ENCODE results near the gene FGFR1OP2. TPM values are rescaled to one million over a fixed set of nuclear protein-coding genes. Genes with fewer than 3 reads are reported as not detected.
"Not testable (repeated sequence)": the region's sequence is repeated elsewhere in the genome, so short reads cannot be mapped to it uniquely, and the experiment has no call there.

The FGFR1OP2 gene
- 52.4 TPM for total RNA-seq

GRCh38 chr12:26937863-26938700 is at the start of gene FGFR1OP2, which contains the start of gene INTS13:
TSS of gene FGFR1OP2 (plus strand) at chr12:26938470. CDS start at chr12:26954159, 15,689 bp downstream.
TSS of gene INTS13 (minus strand) at chr12:26937981. CDS start at chr12:26936803, 1,178 bp downstream.
- DNase-seq: peak; percentile 97

GRCh38 chr12:26890784-26891183 is 47.5 kb upstream of the FGFR1OP2 start:
- DNase-seq: no peak

DNA sequence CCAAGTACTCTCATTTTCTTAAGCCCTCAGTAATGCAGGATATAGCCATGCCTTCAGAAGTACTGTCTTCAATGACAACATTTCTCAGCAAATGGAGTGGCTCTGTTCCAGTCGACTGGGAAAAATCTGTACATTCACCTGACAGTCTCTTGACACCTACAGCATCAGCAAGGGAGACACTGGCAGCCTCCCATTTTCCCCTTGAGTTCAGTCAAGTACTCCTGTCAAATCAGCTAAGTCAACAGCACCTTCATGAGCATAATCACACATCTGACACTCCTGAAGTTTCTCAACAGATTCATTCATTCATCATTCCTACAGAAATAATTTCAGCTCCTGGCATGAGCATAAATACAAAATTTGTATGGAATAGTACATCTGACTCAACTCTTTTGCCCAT is 46.6 kb upstream of the FGFR1OP2 start:
- no peak for DNase-seq

DNA sequence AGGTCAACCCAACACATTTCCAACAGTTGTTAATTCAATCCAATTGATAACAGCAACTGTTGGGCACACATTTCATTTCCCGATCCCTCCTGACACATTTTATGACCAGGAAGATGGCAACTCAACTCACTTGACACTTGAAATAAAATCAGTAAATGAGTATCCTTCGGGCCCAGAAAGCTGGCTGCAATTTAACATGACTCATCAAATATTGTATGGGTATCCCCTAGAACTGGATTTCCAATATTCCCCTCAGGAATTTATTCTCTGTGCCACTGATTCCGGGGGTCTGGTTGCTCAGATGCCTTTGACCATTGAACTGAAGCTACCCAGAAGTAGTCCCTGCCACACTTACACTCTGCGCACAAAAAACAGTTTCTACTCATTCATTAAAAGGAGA is 42.6 kb upstream of the FGFR1OP2 start:
- DNase-seq: no peak

DNA sequence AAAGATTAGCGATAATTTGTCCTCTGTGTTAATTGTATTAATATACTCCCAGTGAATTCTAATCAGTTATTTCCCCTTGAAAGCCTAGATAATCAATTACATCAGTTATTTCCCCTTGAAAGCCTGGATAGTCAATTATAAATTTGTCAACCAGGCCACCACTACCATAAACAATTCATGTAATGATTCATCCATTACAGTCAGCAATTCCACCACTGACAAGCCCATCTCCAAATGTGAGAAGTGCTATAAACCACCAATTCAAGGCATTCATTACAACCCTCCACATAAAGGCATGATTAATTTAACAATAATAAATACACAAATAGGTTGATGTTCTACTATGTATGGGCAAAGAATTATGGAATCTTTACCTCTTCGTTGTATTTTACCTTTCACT is 41.4 kb upstream of the FGFR1OP2 start:
- DNase-seq: no peak

GRCh38 chr12:26903396-26903795 is 34.9 kb upstream of the FGFR1OP2 start:
- DNase-seq: not testable (repeated sequence)

- no peak for DNase-seq
Measured at GRCh38 chr12:26906024-26906423, 32.2 kb upstream of the FGFR1OP2 start.

DNA sequence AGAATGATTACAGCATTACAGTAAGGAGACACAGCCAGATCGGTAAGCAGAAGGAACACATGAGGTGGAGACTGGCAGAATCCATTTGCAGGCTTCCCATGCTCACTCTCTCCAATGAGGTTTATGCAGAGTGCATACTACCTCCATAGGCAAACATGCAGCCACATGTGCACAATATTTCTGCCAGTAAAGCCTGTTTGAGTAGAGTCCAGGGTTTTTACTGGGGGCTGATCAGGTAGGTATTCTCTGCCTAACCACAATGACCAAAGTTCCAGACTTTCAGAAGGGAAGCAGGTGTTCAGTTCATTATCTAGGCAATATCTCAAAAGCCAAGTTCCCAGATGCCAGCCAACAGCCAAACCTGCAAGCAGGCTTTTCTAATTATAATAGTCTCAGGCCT is 31.6 kb upstream of the FGFR1OP2 start:
- DNase-seq: no peak

- no peak for DNase-seq
Measured at GRCh38 chr12:26918321-26919215, 19.7 kb upstream of the FGFR1OP2 start.

GRCh38 chr12:26919216-26919555 is 19.1 kb upstream of the FGFR1OP2 start:
- no peak for DNase-seq

DNA sequence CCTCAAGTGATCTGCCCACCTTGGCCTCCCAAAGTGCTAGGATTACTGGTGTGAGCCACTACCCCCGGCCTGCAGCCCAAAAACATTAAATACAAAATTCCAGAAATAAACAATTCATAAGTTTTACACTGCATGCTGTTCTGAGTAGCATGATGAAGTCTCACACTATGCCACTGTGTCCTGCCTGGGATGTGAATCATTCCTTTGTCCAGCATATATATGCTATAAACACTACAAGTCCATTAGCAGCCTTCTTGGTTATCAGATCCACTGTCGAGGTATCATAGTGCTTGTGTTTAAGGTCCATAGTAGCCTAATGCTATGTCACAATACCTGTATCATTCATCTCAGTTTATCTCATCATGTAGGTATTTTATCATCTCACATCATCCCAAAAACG is 16.4 kb upstream of the FGFR1OP2 start:
- DNase-seq: no peak

DNA sequence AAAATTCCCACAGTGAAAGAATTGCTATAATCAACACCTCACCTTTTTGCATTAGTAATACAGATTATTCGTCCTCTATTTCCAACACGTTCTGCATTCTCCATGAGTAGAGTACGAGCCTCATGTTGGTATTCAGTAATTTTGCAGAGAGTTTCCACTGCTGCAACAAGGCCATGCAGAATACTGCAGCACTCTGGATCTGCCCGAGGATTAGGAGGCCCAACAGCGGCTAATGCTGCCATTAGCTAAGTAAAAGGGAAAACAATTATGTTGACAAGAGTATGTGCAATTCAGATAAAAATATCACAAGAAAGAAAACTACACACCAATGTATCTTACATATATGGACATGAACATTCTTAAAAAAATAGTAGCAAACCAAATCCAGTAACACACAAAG is 9.6 kb upstream of the FGFR1OP2 start:
- DNase-seq: no peak

DNA sequence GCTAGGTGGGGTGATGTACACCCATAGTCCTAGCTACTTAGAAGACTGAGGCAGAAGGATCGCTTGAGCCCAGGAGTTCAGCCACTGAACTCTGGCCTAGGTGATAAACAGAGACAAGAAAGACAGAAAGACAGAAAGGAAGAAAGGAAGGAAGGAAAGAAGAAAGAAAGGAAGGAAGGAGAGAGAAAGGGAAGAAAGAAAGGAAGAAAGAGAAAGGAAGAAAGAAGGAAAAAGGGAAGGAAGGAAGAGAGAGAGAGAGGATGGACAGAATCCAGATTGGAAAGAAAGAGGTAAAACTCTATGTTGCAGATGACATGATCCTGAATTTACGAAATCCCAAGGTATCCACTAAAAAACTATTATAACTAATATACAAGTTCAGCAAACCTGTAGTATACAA is 8.7 kb upstream of the FGFR1OP2 start:
- DNase-seq: no peak

- DNase-seq: no peak
Measured at GRCh38 chr12:26935636-26936378, 2.5 kb upstream of the FGFR1OP2 start.

- DNase-seq: no peak
Measured at GRCh38 chr12:26936559-26937442, 1.5 kb upstream of the FGFR1OP2 start.

- no peak for DNase-seq
Measured at GRCh38 chr12:26937443-26937862, 817 bp upstream of the FGFR1OP2 start.

- DNase-seq: no peak
Measured at GRCh38 chr12:26938701-26939062, 412 bp downstream of the FGFR1OP2 start.

GRCh38 chr12:26939192-26939832 is 1.0 kb downstream of the FGFR1OP2 start:
- DNase-seq: no peak

DNA sequence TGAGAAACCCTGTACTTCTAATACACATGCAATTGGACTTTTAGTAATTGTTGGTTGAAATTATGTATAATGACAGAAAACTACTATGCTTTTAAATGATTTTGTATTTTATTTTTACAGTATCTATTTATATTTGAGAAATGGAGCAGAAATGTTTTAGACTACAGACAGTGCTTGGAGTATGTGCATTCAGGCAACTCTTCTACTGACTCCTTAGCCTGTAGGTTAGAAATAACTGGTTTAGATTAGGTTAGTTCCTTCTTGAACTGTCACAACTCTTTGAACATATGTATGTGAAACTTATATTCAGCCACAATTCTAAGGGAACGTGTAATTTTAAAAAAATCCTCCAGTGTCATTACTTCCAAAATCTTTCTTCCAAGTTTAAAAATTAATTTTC is 1.7 kb downstream of the FGFR1OP2 start:
- DNase-seq: no peak

DNA sequence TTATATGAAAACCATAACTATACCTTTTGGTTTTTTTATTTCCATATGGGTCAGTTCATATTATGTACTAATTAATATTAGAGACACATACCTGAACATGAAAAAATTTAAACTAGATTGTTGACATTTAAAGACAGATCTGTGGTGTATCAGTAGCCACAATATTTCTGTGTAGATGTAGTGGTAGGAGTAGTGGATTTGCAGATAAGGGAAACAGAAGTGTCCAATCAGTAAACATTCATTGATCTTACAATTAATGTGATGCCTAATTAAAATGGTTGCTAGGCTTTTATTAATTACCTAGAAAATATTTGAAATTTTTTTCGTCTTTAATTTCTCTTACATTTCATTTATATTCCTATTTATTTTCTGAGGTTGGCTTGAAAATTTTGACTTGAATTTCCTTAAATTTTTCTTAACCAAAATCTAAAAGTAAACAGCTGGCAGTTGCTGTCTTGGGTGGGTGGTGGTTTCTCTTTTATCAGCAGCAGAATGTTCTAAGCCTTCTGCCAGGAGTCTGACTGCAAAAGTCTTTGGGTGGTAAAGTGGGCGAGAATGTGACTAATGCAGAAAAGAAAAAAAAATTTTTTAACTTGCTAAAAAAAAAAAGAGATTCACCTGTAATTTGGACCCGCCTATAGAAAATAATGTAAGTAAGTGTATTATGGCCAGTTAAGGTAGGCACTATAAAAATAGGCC is 2.4 kb downstream of the FGFR1OP2 start:
- no peak for DNase-seq

DNA sequence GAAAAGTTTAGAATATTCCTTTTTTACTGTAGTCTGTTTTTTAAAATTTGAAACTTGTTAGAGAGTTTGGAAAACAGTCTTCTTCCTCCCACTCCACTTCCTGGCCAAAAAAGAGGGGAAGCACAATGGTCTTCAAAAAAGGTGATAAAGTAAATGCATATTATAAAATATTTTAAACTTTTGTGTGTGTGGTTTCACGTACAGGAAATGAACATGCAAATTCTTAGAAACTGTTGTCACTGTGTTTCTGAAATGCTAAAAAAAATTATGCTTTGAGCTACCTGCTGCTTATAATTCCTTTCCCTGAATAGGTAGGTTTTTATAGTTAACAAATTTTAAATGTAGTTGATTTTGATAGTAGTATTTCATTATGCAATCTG is 2.9 kb downstream of the FGFR1OP2 start:
- DNase-seq: no peak

All from occipital lobe (tissue), 2 donors.